GM10248 (cell line): Measurements from ENCODE around the gene PDZD4.

Experiments used
- CTCF ChIA-PET: fragments of 300-600 bp; sonication (Branson Sonifier 250); formaldehyde crosslinking; extraction: SDS; loops from one replicate; lab custom pipeline; 2021; ENCODE audit warnings: antibody characterized with exemption; lab: Yijun Ruan, JAX
- POLR2A ChIA-PET: fragments of 350-650 bp; sonication (Branson Sonifier 250); formaldehyde crosslinking; extraction: SDS; loops from one replicate; lab custom pipeline; 2020; ENCODE audit warnings: antibody characterized with exemption; lab: Yijun Ruan, JAX
- DNase-seq: peaks from one replicate; pipeline ENCODE4 v3.0.0; 2012; ENCODE audit errors: extremely low spot score
- TF ChIP-seq, protein P1 (sequence below): IDR thresholded peaks from 2 replicates; pipeline ENCODE4 v1.5.1; 2012; ENCODE audit warnings: mild to moderate bottlenecking, low read depth; ENCODE audit errors: extremely low read depth, missing control alignments, control extremely low read depth

The PDZD4 gene

DNA sequence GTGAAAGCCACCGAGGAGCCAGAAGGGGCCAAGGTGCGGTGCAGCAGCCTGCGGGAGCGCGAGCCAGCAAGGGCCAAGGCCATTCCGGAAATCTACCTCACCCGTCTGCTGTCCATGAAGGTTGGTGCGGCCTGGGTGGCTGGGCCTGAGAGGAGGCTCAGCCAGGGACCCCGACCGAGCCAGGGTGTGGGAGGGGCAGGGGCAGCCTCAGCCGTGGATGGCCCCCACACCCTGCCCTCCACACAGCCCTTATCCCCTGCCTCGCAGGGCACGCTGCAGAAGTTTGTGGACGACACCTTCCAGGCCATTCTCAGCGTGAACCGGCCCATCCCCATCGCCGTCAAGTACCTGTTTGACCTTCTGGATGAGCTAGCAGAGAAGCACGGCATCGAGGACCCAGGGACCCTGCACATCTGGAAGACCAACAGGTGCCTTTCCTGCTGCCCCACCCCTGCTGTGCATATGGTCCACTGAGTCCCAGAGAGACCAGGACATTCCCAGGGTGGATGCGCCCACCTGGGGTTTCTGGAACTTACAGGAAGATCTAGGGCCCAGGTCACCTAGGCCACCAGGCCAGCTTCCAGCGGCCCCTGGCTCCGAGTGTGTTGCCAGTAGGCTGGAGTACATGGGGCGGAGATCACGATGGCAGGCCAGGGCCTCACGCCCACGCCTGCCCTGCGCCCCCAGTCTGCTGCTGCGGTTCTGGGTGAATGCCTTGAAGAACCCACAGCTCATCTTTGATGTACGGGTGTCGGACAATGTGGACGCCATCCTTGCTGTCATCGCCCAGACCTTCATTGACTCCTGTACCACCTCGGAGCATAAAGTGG, 52.9 kb downstream of the PDZD4 start:
- CTCF ChIA-PET: interaction anchor here (1.1 kb wide), 1 partner anchor 11 kb away, joined by 3 read pairs; no protein-coding TSS in a partner anchor
- DNase-seq: no peak
- POLR2A ChIA-PET: interaction anchor here (0.8 kb wide), 1 partner anchor 169 kb away, joined by 3 read pairs; no protein-coding TSS in a partner anchor
- TF ChIP-seq, protein P1, sequence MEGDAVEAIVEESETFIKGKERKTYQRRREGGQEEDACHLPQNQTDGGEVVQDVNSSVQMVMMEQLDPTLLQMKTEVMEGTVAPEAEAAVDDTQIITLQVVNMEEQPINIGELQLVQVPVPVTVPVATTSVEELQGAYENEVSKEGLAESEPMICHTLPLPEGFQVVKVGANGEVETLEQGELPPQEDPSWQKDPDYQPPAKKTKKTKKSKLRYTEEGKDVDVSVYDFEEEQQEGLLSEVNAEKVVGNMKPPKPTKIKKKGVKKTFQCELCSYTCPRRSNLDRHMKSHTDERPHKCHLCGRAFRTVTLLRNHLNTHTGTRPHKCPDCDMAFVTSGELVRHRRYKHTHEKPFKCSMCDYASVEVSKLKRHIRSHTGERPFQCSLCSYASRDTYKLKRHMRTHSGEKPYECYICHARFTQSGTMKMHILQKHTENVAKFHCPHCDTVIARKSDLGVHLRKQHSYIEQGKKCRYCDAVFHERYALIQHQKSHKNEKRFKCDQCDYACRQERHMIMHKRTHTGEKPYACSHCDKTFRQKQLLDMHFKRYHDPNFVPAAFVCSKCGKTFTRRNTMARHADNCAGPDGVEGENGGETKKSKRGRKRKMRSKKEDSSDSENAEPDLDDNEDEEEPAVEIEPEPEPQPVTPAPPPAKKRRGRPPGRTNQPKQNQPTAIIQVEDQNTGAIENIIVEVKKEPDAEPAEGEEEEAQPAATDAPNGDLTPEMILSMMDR: no peak

DNA sequence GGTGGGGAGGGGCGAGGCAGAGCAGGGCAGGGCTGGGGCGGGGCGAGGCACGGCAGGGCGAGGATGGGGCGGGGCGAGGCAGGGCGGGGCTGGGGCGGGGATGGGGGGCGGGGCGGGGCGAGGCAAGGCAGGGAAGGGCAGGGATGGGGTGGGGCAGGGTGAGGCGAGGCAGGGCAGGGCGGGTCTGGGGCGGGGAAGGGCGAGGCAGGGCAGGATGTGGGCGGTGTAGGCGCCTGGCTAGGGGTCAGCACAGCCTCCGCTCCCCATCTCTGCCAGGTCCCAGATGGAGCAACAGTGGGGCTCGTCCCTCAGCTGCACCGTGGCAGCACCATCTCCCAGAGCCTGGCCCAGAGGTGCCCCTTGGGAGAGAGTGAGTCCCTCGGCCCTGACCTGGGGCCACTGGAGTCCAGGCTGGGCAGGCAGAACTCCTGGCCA, 53.7 kb downstream of the PDZD4 start:
- CTCF ChIA-PET: no interaction called here
- TF ChIP-seq, protein P1: no peak
- no peak for DNase-seq
- POLR2A ChIA-PET: no interaction called here

DNA sequence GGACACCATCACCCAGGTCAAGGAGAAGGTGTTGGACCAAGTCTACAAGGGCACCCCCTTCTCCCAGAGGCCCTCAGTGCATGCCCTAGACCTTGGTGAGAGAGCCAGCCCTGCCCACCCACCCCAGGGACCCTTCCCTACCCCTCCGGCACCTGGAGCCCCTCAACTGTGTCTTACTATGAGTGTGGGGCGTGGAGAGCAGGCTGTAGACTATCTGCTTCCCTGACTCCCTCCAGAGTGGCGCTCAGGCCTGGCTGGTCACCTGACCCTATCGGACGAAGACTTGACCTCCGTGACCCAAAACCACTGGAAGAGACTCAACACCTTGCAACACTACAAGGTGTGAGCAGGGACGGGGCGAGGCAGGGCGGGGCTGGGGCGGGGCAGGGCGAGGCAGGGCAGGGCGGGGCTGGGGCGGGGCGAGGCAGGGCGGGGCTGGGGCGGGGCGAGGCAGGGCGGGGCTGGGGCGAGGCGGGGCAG, 54.2 kb downstream of the PDZD4 start:
- TF ChIP-seq, protein P1: no peak
- no peak for DNase-seq
- ChIA-PET POLR2A (no interaction called here), CTCF (no interaction called here)

DNA sequence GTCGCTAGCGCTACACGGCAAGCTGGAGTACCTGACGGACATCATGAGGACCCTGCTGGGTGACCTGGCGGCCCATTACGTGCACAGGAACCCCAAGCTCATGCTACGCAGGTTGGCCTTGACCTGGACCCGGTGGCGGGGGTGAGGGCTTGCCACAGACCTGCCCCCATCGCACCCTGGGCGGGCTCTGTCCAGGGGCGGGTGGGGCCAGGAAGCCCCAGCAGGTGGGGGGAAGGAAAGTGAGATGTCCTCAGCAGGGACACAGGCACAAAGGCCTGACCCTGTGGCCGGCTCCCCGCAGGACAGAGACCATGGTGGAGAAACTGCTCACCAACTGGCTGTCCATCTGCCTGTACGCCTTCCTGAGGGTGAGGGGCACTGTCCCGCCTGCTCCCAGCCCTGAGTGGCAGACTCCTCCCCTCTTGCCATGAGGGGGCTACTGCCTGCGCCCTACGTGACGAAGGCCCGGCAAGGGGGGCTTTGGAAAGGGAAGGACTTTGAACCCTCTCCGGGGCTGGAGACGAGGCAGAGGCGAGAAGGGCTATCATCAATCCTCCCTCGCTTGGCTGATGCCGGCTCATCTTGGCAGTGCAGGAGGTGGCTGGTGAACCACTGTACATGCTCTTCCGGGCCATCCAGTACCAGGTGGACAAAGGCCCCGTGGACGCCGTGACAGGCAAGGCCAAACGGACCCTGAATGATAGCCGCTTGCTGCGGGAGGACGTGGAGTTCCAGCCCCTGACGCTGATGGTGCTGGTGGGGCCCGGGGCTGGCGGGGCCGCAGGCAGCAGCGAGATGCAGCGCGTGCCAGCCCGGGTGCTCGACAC, 54.8 kb downstream of the PDZD4 start:
- ChIA-PET CTCF (no interaction called here), POLR2A (no interaction called here)
- TF ChIP-seq, protein P1: no peak
- no peak for DNase-seq

DNA sequence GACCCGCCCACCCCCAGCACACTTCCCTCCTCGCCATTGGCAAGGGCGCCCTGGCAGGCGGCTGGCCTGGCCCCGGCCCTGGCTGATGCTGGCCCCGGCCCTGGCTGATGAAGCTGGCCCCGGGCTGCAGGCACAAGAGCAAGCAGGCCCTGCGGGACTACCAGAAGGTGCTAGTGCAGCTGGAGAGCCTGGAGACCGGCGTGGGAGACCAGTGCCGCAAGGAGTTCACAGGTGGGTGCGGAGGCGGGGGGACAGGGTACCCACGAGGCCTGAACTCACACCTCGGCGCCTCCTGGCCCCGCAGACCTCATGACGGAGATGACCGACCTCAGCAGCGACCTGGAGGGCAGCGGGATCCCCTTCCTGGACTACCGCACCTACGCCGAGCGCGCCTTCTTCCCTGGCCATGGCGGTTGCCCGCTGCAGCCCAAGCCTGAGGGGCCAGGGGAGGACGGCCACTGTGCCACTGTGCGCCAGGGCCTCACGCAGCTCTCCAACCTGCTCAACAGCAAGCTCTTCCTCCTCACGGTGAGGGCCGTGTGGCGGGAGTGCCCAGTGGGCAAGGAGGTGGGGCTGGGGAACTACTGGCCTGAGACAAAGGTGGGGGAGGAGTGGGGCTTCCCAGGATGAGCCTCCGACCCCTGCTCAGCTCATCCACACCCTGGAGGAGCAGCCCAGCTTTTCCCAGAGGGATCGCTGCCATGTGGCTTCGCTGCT, 55.6 kb downstream of the PDZD4 start:
- no peak for DNase-seq
- ChIA-PET POLR2A (no interaction called here), CTCF (no interaction called here)
- TF ChIP-seq, protein P1: no peak
